GM21423 (cell line): Measurements from ENCODE around the gene CNOT11.
A peak's percentile ranks its signal among the peaks of the same experiment; 100 is the strongest.
"Not testable (repeated sequence)": the region's sequence is repeated elsewhere in the genome, so short reads cannot be mapped to it uniquely, and the experiment has no call there.

Experiments
- ATAC-seq: cut with Tn5 transposase; IDR thresholded peaks from one replicate; pipeline ENCODE4 v1.9.1; 2021; ENCODE audit warnings: mild to moderate bottlenecking, moderate library complexity; ENCODE audit not compliant: unreplicated experiment

CNOT11 gene

DNA sequence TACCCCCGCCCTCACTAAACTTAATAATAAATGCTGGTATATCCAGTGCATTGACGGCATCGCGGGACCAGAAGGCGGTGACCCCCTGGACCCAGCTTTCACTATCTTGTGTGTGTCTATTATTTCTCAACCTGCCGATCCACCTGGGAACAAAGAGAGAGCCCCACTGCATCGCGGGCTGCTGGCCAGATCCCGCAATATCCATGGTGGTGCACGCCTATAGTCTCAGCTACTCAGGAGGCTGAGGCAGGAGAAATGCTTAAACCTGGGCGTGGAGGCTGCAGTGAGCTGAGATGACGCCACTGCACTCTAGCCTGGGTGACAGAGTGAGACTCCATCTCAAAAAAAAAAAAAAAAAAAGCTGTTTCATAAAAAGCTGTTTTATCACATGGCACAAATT is 7.8 kb upstream of the CNOT11 start:
- ATAC-seq = not testable (repeated sequence)

GRCh38 chr2:101245468-101245867 is 7.2 kb upstream of the CNOT11 start:
- ATAC-seq = not testable (repeated sequence)

DNA sequence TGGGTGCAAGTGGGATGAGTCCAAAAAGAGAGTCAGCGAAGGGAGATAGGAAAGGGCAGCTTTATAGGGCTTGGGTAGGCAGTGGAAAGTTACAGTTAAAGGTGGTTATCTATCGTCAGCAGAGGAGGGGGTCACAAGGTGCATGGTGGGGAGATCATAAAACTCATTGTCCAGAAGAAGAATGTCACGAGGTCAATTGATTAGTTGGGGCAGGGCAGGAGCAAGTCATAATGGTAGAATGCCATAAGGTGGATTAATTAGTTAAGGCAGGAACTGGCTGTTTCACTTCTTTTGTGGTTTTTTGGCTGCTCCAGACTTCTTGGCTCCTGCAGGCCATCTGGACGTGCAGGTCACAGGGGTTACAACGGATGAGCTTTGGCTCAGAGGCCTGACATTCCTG is 3.9 kb upstream of the CNOT11 start:
- not testable (repeated sequence) for ATAC-seq

DNA sequence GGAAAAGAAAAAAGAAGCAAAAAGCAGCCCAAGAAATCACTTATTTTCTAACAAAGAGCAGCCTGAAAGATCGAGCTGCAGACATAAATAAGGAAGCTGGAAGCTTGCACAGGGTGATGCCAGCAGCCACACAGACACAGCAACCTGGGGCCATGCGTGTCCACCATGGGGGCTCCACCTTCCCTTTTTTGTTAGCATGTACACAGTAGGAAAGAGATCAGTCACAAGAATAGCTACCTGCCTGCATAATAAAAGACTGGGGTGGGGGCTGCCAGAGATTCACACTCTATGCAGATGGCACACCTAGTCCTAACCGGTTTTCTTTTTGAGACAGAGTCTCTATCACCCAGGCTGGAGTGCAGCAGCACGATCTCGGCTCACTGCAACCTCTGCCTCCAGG is 2.9 kb upstream of the CNOT11 start:
- ATAC-seq = no peak

GRCh38 chr2:101251246-101251781 is 1.4 kb upstream of the CNOT11 start:
- ATAC-seq = not testable (repeated sequence)

GRCh38 chr2:101251844-101252407 is 760 bp upstream of the CNOT11 start:
- peak; percentile 38 for ATAC-seq

GRCh38 chr2:101253013-101253702 is 472 bp downstream of the CNOT11 start:
- peak; percentile 55 for ATAC-seq

DNA sequence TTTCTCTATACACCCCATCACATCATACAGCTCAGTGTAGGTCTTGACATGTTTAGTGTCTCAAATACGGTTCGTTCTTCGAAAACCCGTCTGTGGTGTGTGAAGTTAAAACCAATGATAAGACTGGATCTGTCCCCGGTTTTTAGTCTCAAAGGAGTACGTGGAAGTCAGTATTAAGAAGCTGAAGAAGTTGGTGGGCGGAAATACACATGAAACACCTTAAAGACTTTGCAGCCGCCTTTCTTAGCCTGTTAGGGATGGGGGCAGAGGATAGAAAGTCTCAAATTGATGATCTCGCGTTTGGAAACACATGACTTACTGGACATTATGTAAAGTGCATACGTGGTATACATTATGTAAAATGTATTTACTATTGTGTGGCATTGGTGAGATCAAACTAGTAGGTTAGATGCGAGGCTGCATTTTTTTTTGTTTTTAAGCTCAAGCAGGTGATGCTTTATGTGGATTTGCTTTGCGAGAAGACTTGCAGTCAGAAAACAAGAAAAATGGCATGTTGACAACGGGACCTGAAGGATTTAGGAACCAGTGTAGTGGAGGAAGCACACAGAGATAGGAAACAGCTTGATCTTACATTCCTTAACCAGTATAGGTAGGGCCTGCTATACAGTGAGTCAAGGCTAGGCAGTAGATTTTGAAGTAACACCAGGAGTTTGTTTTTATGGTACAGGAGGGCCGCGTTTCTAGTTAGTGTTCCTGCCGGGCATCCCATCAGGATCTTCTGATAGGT is 1.2 kb downstream of the CNOT11 start:
- no peak for ATAC-seq

- ATAC-seq = no peak
These were observed 2.8 kb downstream of the CNOT11 start for GRCh38 chr2:101255501-101255900.

DNA sequence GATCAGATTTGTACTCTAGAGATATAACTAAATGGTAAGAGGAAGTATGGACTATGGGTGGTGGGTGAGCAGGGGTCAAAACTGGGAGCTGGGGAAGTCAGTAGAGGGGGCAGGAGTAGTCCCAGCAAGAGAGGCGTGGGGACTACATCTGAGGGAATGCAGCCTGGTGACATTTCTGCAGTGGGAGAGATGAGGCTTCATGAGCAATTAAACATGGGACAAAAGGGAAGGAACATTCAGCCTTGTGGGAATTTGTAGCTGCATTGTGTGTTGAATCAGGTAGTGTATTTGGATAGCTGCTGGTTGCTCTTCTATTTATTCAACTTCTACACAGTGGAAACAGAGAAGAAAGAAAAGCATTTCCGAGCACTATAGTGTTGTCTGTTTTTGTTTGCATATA is 3.6 kb downstream of the CNOT11 start:
- ATAC-seq = no peak

DNA sequence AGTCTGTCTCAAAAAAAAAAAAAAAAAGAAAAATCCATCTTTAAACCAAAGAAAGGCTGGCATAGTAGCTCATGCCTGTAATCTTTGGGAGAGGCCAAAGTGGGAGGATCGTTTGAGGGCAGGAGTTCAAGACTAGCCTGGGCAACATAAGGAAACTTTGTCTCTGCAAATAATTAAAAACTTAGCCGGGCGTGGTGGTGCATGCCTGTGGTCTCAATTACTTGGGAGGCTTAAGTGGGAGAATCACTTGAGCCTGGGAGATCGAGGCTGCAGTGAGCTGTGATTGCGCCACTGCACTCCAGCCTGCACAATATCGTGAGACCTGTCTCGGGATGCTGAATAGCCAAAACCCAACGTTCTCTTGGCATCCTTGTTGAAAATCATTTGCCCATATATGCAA is 6.1 kb downstream of the CNOT11 start:
- no peak for ATAC-seq

DNA sequence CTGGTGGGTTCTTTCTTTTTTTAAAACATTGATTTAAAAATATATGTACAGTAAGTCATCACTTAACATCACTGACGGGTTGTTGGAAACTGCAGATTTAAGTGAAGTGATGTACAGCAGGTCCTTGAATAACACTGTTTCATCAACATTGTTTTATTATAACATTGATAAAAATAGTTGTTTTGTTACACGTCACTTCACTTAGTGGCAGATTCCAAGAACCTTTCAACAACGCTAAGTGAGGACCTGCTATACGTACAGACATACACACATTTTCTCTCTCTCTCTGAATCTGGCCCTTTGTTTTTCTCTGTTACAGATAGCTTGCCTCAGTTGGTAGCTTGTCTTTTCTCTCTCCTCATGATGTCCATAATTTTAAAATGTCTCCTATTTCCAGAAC is 9.5 kb downstream of the CNOT11 start:
- ATAC-seq = no peak

- ATAC-seq = no peak
These were observed 10.7 kb downstream of the CNOT11 start for GRCh38 chr2:101263377-101263800.

DNA sequence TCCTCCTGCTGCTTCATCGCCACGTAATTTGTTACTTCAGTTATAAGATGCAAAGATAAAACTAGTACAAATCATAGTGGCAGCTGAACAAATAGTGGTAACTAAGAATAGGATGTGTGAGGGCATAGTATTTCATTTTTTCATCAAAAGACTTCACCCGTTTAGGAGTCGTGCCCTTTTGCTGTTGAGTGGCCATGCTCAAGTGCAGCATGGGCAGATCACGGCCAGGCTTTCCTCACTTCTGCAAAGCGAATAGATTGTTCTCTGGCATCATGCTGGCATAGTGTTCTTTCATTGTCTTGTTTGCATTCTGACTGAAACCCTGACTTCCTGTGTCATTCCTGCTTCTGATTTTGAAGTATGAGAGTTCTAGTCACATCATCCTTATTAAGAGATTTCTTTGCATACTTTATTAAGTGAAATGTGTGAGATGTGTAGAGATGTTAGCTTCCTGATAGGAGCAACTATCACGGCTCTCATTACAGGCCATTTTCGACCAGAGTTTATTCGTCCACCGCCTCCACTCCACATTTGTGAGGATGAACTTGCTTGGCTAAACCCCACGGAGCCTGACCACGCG is 11.8 kb downstream of the CNOT11 start:
- ATAC-seq = no peak

- ATAC-seq = no peak
These were observed 13.3 kb downstream of the CNOT11 start for GRCh38 chr2:101265893-101266499.

DNA sequence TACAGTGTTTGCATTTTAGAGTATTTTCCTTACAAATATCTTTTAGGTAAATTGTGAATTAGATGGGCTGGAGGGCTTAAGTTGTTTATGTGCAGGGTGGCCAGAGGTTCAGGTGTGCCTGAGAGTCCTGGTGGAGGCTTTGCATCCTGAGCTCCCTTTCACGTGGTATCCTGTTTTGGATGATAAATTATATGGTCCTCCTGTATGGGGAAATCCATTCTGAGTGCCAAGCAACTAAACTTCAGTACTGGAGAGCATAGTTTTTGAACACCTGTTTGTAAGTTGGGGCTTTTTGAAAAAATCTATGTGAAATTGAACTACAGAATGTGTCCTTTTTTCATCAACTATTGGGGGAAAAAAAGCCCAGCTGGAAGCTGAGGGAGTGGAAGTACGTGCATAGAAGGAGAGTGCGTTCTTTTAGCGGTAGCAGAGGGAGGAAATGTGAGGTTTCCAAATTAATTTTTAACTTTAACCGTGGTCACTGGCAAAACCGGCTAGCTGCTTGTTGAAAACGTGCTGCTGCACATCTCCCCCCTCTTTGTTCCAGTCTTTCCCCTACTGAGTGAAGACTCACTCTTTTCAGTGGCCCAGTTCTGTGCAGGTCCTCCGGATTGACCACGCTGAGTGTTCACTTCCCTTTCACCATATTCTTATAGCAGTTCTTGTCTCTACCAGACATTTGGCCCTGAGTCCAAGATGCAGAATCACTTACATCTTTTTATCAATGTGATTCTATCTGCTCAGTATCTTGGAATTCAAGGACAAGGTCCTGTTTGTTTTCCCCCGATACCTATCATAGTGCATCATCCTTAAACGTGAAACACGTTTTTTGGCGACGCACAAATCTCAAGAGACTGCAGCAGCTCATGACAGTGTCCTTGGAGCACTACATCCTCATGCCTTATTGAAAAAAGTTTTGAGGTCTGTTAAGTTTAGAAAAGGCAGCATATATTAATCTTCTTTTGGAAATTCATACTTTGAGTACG is 15.3 kb downstream of the CNOT11 start:
- peak; percentile 61 for ATAC-seq

DNA sequence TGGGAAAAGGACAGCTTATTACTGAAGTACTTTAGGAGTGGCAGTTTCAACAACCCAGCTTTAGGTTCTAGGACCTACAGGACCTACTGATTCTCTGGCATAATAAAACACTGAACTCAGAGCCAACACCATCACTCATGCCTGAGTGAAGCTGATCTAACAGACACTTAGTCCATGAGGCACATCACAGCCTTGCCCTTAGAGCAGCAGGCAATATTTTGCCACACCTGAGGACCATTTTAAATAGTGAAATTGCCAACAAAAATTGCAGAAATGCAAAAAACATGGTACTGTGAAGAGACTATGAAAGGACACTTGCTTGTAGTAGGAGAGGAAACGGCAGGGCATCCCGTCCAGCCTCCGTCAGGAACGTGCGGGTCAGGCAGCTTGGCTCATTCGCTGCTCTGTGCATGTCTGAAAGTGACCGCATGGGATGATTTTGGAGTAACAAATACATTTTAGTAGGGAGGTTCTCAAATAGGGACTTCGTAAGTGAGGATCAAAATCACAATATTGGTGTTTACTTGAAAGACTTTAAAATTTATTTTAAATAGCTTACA is 18.1 kb downstream of the CNOT11 start:
- no peak for ATAC-seq

DNA sequence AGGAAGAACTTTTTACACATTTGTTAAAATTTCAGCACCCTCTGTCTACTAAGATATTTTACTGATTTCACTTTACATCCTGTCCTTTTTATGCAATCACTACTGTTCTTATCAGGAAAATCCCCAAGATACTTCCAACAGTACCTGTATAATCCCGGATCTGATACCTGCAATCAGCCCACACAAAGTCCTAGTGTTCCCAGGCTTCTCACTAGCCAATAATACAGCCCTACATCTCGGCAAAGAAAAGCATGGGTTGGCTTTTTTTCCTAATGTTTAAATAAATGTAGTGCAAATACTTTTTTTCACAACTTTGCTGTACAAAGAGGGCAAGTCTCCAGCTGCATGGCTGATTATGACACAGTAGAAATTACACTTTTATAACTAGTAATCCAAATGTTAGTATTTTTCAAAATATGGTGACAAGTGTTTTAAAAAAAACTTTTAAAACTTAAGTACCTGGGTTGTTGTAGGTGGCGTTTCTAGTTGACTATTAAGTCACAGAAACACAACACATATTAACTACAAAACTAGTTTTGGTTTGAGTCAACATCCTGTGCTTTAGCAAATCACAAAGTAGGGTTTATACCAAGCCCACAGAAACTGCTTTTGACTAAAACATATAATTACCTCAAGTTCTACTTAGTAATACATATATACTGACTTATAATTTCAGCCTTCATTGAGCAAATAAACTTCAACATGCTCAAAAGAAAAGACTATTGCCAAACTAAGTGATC is 19.5 kb downstream of the CNOT11 start:
- peak; percentile 74 for ATAC-seq

GRCh38 chr2:101273056-101273455 is 20.4 kb downstream of the CNOT11 start:
- ATAC-seq = no peak
